GM12878 (cell line): Measurements from ENCODE around the gene SLC39A13. TPM values are rescaled to one million over a fixed set of nuclear protein-coding genes. Genes with fewer than 3 reads are reported as not detected.

Experiments used
- ATAC-seq: fragments of 200-7000 bp; cut with Tn5 transposase; 3 replicates; pipeline ENCODE4 v1.9.1; 2020; ENCODE audit warnings: mild to moderate bottlenecking, moderate library complexity
- BruUV-seq: library from RNA; stranded (reverse); fragments of 400-500 nt; replicated peaks from 2 replicates; lab custom pipeline; 2021; lab: Mats Ljungman, UMichigan
- CTCF ChIA-PET: fragments of 300-600 bp; sonication (Branson Sonifier 250); formaldehyde crosslinking; extraction: SDS; loops from one replicate; lab custom pipeline; 2021; ENCODE audit warnings: inconsistent platforms; lab: Yijun Ruan, JAX
- POLR2A ChIA-PET: fragments of 350-600 bp; formaldehyde crosslinking; extraction: SDS; loops from one replicate; lab custom pipeline; 2021; ENCODE audit warnings: inconsistent platforms; lab: Charles Lee
- RAD21 ChIA-PET: fragments of 300-600 bp; sonication (Branson Sonifier 250); formaldehyde crosslinking; loops from one replicate; lab custom pipeline; 2023; ENCODE audit warnings: antibody characterized with exemption; ENCODE audit not compliant: unreplicated experiment; lab: Charles Lee
- SMC1A ChIA-PET: fragments of 300-600 bp; sonication (Branson Sonifier 250); formaldehyde crosslinking; loops from one replicate; lab custom pipeline; 2023; ENCODE audit not compliant: unreplicated experiment, uncharacterized antibody; lab: Charles Lee
- DNase-seq: peaks from one replicate; pipeline ENCODE4 v3.0.0-alpha.2; 2011; ENCODE audit warnings: low read depth, low spot score
- FAIRE-seq: peaks from 3 replicates; lab custom pipeline; 2011; peaks lifted over from hg19 to GRCh38; lab: Jason Lieb, UNC
- H2AFZ ChIP-seq: 2 replicates; pipeline ENCODE4 v1.6.0; 2011; ENCODE audit warnings: low read depth, low read length, control low read depth; ENCODE audit not compliant: control insufficient read depth
- H3K27ac ChIP-seq: 2 replicates; pipeline ENCODE4 v1.5.1; 2011; ENCODE audit warnings: control low read depth; ENCODE audit not compliant: control insufficient read depth, insufficient read depth
- H3K27me3 ChIP-seq, 2 experiments: replicated peaks in 1 of 2; 2 replicates each; pipeline versions ENCODE4 v1.6.0 to v1.6.1; 2011; ENCODE audit warnings: low read length in 1 of 2; ENCODE audit not compliant: control insufficient read depth in 2 of 2, insufficient read depth in 2 of 2
- H3K36me3 ChIP-seq, 2 experiments: 2 replicates each; pipeline ENCODE4 v1.5.1; 2011; ENCODE audit warnings: low read length in 1 of 2; ENCODE audit not compliant: control insufficient read depth in 2 of 2, insufficient read depth in 2 of 2
- H3K4me1 ChIP-seq: 2 replicates; pipeline ENCODE4 v1.6.1; 2011; ENCODE audit warnings: mild to moderate bottlenecking, low read length, moderate library complexity, mixed read lengths; ENCODE audit not compliant: control insufficient read depth, insufficient read depth
- H3K4me2 ChIP-seq: 2 replicates; pipeline ENCODE4 v1.6.0; 2011; ENCODE audit warnings: control low read depth; ENCODE audit not compliant: control insufficient read depth, insufficient read depth
- H3K4me3 ChIP-seq: fragments of 200-600 bp; sonication (generic); 2 replicates; pipeline ENCODE4 v1.5.1; 2016
- H3K79me2 ChIP-seq: 2 replicates; pipeline ENCODE4 v1.6.0; 2011; ENCODE audit warnings: low read length; ENCODE audit not compliant: control insufficient read depth, insufficient read depth
- H3K9ac ChIP-seq: 2 replicates; pipeline ENCODE4 v1.8.0; 2011; ENCODE audit warnings: low read length, control low read depth, mixed read lengths; ENCODE audit not compliant: control insufficient read depth, insufficient read depth
- H3K9me3 ChIP-seq: replicated peaks from 3 replicates; pipeline ENCODE4 v1.5.1; 2011; ENCODE audit warnings: mild to moderate bottlenecking, low read length; ENCODE audit not compliant: control insufficient read depth, insufficient read depth
- H4K20me1 ChIP-seq: 2 replicates; pipeline ENCODE4 v1.6.0; 2011; ENCODE audit not compliant: control insufficient read depth, insufficient read depth
- BHLHE40 ChIP-seq, 2 experiments: fragments of 450-650 bp in 1 of 2; IDR thresholded peaks; 2 replicates each; pipeline ENCODE4 v1.6.1; 2011 to 2017; ENCODE audit warnings: low read depth in 2 of 2, borderline replicate concordance in 1 of 2, improper control_type of control experiment in 1 of 2, low read length in 1 of 2, mild to moderate bottlenecking in 1 of 2
- FOXM1 ChIP-seq: IDR thresholded peaks from 2 replicates; pipeline ENCODE4 v1.6.1; 2012; ENCODE audit warnings: low read depth, mild to moderate bottlenecking, inconsistent platforms, low read length, moderate library complexity
- WGBS: methylation state at CpG from one replicate; pipeline ENCODE4 v1.1.6; 2016; ENCODE audit warnings: low lambda C conversion rate; ENCODE audit not compliant: insufficient replicate concordance, insufficient coverage; ENCODE audit errors: missing lambda C conversion rate; 5-methylcytosine and 5-hydroxymethylcytosine counted together
- in situ Hi-C: fragments of 300-500 bp; cut with MboI; formaldehyde crosslinking; loops from 9 replicates; pipeline ENCODE4 v1.14.3; 2018; ENCODE audit warnings: mixed read lengths
- intact Hi-C: fragments of 100-400 bp; cut with micrococcal nuclease; formaldehyde crosslinking; loops from one replicate; pipeline ENCODE4 v1.14.2; 2022; ENCODE audit not compliant: unreplicated experiment
- polyA plus RNA-seq, 11 experiments: library from polyadenylated mRNA; depleted of rRNA in 4 of 11; unstranded in 6 of 11; stranded (reverse) in 5 of 11; fragments of >200 nt; fragmentation: Nextera tagmentation in 4 of 11; fragmentation: Illumina TruSeq in 1 of 11; extraction: Ambion mirVana in 4 of 11; extraction: Trizol in 1 of 11; gene quantifications; 1 replicate in 1 of 11; 2 replicates in 10 of 11; pipeline versions ENCODE4 v1.2.1 to v1.2.3, GENCODE V29; 2011 to 2016; ENCODE audit warnings: inconsistent platforms in 2 of 11, missing spikeins in 2 of 11, low read depth in 1 of 11
- total RNA-seq, 4 experiments: library from RNA; depleted of rRNA in 3 of 4; stranded (reverse); fragments of >200 nt in 3 of 4; fragmentation: Illumina TruSeq in 1 of 4; extraction: Trizol in 1 of 4; gene quantifications; 2 replicates each; pipeline versions ENCODE4 v1.2.1 to v1.2.3, GENCODE V29; 2013 to 2021

Gene SLC39A13
- total and polyA plus RNA-seq, 10 of the 15 experiments (the other 5 are each of a cell fraction or from before 2014, with no cell fraction given): 0.23 to 19.8 (median 6.3) TPM

DNA sequence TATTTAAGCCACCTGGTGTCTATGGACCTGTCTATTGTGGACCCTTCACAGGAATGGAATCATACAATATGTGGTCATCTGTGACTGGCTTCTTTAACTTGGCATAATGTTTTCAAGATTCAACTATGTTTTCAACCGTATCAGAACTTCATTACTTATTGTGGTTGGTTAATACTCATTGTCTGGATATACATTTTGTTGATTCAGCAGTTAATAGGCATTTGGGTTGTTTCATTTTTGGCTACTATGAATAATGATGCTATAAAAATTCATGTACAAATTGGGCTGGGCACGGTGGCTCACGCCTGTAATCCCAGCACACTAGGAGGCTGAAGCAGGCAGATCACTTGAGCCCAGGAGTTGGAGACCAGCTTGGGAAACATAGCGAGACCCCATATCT lies 43.0 kb downstream of the SLC39A13 start:
- no TSS peak for BruUV-seq
- in situ Hi-C loops: no loop called here
- intact Hi-C loops: loop anchor here (5.0 to 10.0 kb wide), 2 partner anchors 74 to 567 kb away; partner anchors contain the start of gene SPI1
- no peak for DNase-seq
- Histone ChIP-seq H3K9ac (no peak overlapping the region), H3K27me3 (no peaks in the 10 kb centered on the region), H3K36me3 (no peaks in the 10 kb centered on the region), H3K4me2 (no peak overlapping the region), H3K79me2 (no peaks in the 10 kb centered on the region), H3K4me1 (no peaks in the 10 kb centered on the region), H3K9me3 (no peaks in the 10 kb centered on the region), H4K20me1 (no peaks in the 10 kb centered on the region), H3K27ac (no peak overlapping the region), H2AFZ (no peak overlapping the region), H3K4me3 (no peak overlapping the region)
- SMC1A ChIA-PET: interaction anchor here (0.6 kb wide), 1 partner anchor 659 kb away, joined by 3 read pairs; no protein-coding TSS in a partner anchor
- no peak for TF ChIP-seq FOXM1
- no peak for FAIRE-seq
- no peak for ATAC-seq
- WGBS: 95% methylated on average over 4 of the region's 4 CpGs
- RAD21 ChIA-PET: no interaction called here
- CTCF ChIA-PET: interaction anchor here (0.6 kb wide), 1 partner anchor 475 kb away, joined by 3 read pairs; no protein-coding TSS in a partner anchor
- POLR2A ChIA-PET: no interaction called here

DNA sequence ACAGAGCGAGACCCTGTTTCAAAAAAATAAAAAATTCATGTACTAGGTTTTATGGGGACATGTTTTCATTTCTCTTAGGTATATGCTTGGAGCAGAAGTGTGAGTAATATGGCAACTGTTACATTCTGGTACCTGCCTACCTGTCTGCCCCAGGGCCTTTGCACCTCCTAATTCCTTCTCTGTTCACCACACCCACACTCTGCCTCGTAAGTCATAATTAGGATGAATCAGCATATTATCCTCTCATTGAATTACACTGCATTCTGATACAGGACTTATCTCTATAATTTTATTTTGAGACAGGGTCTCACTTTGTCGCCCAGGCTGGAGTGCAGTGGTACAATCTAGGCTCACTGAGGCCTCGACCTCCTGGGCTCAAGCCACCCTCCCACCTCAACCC lies 43.6 kb downstream of the SLC39A13 start:
- ChIA-PET SMC1A (interaction anchor here (0.6 kb wide), 1 partner anchor 658 kb away, joined by 3 read pairs; no protein-coding TSS in a partner anchor), POLR2A (interaction anchor here (0.6 kb wide), 1 partner anchor 155 kb away, joined by 3 read pairs; no protein-coding TSS in a partner anchor), CTCF (interaction anchor here (0.6 kb wide), 1 partner anchor 475 kb away, joined by 3 read pairs; no protein-coding TSS in a partner anchor), RAD21 (no interaction called here)
- H3K27me3 ChIP-seq: no peaks in the 10 kb centered on the region
- H2AFZ ChIP-seq: no peak overlapping the region
- no peak for TF ChIP-seq BHLHE40 (IDR thresholded peaks at IDR 0.05; ENCODE audit: borderline replicate concordance in 1 of 2, low read depth in 2 of 2, low read length in 1 of 2)
- BruUV-seq: no TSS peak
- in situ Hi-C loops (no loop called here), intact Hi-C loops (loop anchor here (5.0 to 10.0 kb wide), 2 partner anchors 75 to 567 kb away; partner anchors contain the start of gene SPI1)
- no peaks in the 10 kb centered on the region for H3K36me3 ChIP-seq
- no peaks in the 10 kb centered on the region for H3K79me2 ChIP-seq
- H3K27ac ChIP-seq: no peak overlapping the region
- H3K9ac ChIP-seq: no peak overlapping the region
- H3K9me3 ChIP-seq: no peaks in the 10 kb centered on the region
- H3K4me1 ChIP-seq: no peaks in the 10 kb centered on the region
- DNase-seq (no peak), FAIRE-seq (no peak), ATAC-seq (no peak)
- H3K4me3 ChIP-seq: no peak overlapping the region
- H3K4me2 ChIP-seq: no peak overlapping the region
- 94% methylated on average over 4 of the region's 4 CpGs for WGBS
- no peaks in the 10 kb centered on the region for H4K20me1 ChIP-seq
